HCT116 (cell line): ENCODE results near the gene FOXO6. TPM values are rescaled to one million over a fixed set of nuclear protein-coding genes. Genes with fewer than 3 reads are reported as not detected.

Experiments
- ATAC-seq: fragments of 200-7000 bp; cut with Tn5 transposase; 2 replicates; pipeline ENCODE4 v1.9.1; 2020; ENCODE audit warnings: mild to moderate bottlenecking, moderate library complexity
- BruUV-seq: library from RNA; stranded (reverse); fragments of 400-500 nt; replicated peaks from 2 replicates; lab custom pipeline; 2021; lab: Mats Ljungman, UMichigan
- CTCF ChIA-PET: fragments of 300-600 bp; sonication (Branson Sonifier 250); formaldehyde crosslinking; loops from one replicate; lab custom pipeline; 2021; ENCODE audit warnings: antibody characterized with exemption; lab: Charles Lee
- POLR2A ChIA-PET: fragments of 300-600, 350-600 bp; sonication (Branson Sonifier 250); formaldehyde crosslinking; loops from one replicate; lab custom pipeline; 2021; ENCODE audit warnings: antibody characterized with exemption; lab: Charles Lee
- RAD21 ChIA-PET, 2 experiments: fragments of 300-600 bp; sonication (Branson Sonifier 250); formaldehyde crosslinking; loops; one replicate each; lab custom pipeline; 2023; ENCODE audit warnings: low total read pairs in 2 of 2; ENCODE audit not compliant: uncharacterized antibody in 2 of 2, unreplicated experiment in 2 of 2, low non-redundant PET in 1 of 2; lab: Charles Lee
- DNase-seq: peaks from one replicate; pipeline ENCODE4 v3.0.0-alpha.2; 2010; ENCODE audit warnings: low read depth, low spot score
- H2AFZ ChIP-seq: fragments of 200-600 bp; shearing (Covaris generic), sonication (generic); 2 replicates; pipeline ENCODE4 v1.6.1; 2017; ENCODE audit warnings: low read depth, mixed run types, mixed read lengths, antibody characterized with exemption, low read length; ENCODE audit not compliant: poor library complexity, severe bottlenecking
- H3K27ac ChIP-seq: 2 replicates; pipeline ENCODE4 v1.5.1; 2012; ENCODE audit warnings: low read depth, low read length
- H3K27me3 ChIP-seq: fragments of 200-600 bp; sonication (generic); 2 replicates; pipeline ENCODE4 v1.6.1; 2016; ENCODE audit warnings: mixed run types, low read length, mixed read lengths; ENCODE audit not compliant: insufficient read depth
- H3K36me3 ChIP-seq, 2 experiments: fragments of 200-500 bp in 1 of 2; fragments of 200-600 bp in 1 of 2; sonication (Bioruptor generic) in 1 of 2; sonication (generic) in 1 of 2; 2 replicates each; pipeline versions ENCODE4 v1.5.1 to v1.6.1; 2014 to 2016; ENCODE audit warnings: low read length in 2 of 2, inconsistent platforms in 1 of 2, mixed read lengths in 1 of 2, mixed run types in 1 of 2; ENCODE audit not compliant: insufficient read depth in 2 of 2, control insufficient read depth in 1 of 2
- H3K4me1 ChIP-seq, 2 experiments: fragments of 200-600 bp in 1 of 2; sonication (generic) in 1 of 2; 2 replicates each; pipeline versions ENCODE4 v1.5.1 to v1.6.1; 2012 to 2017; ENCODE audit warnings: low read length in 2 of 2, inconsistent platforms in 1 of 2, mild to moderate bottlenecking in 1 of 2, mixed read lengths in 1 of 2, mixed run types in 1 of 2, moderate library complexity in 1 of 2; ENCODE audit not compliant: insufficient read depth in 2 of 2, control insufficient read depth in 1 of 2
- H3K4me2 ChIP-seq: fragments of 200-600 bp; sonication (generic); 2 replicates; pipeline ENCODE4 v1.6.1; 2017; ENCODE audit warnings: mixed run types, low read length, mixed read lengths
- H3K4me3 ChIP-seq, 2 experiments: fragments of 200-600 bp in 1 of 2; sonication (generic) in 1 of 2; replicated peaks in 1 of 2; 2 replicates each; pipeline ENCODE4 v1.5.1; 2011 to 2016; ENCODE audit warnings: low read length in 2 of 2, control low read depth in 1 of 2, low read depth in 1 of 2, mild to moderate bottlenecking in 1 of 2, mixed read lengths in 1 of 2, mixed run types in 1 of 2
- H3K79me2 ChIP-seq: fragments of 200-600 bp; sonication (generic); 2 replicates; pipeline ENCODE4 v1.6.1; 2017; ENCODE audit warnings: mild to moderate bottlenecking, mixed run types, low read length, moderate library complexity, mixed read lengths; ENCODE audit not compliant: insufficient read depth
- H3K9ac ChIP-seq: fragments of 200-600 bp; sonication (generic); 2 replicates; pipeline ENCODE4 v1.6.1; 2016; ENCODE audit warnings: low read length, mixed read lengths
- H3K9me2 ChIP-seq: fragments of 200-600 bp; sonication (generic), shearing (Covaris generic); 2 replicates; pipeline ENCODE4 v1.6.1; 2017; ENCODE audit warnings: mixed run types, mild to moderate bottlenecking, moderate library complexity; ENCODE audit not compliant: insufficient read depth
- H3K9me3 ChIP-seq, 2 experiments: fragments of 200-500 bp in 1 of 2; fragments of 200-600 bp in 1 of 2; sonication (Bioruptor generic) in 1 of 2; sonication (generic) in 1 of 2; 2 replicates each; pipeline ENCODE4 v1.6.1; 2014 to 2017; ENCODE audit warnings: low read length in 2 of 2, mixed read lengths in 2 of 2, inconsistent platforms in 1 of 2, low read depth in 1 of 2, mild to moderate bottlenecking in 1 of 2, mixed run types in 1 of 2, moderate library complexity in 1 of 2; ENCODE audit not compliant: control insufficient read depth in 1 of 2, insufficient read depth in 1 of 2
- H4K20me1 ChIP-seq: fragments of 200-600 bp; sonication (generic), shearing (Covaris generic); 2 replicates; pipeline ENCODE4 v1.6.1; 2017; ENCODE audit warnings: mixed run types, mild to moderate bottlenecking, moderate library complexity; ENCODE audit not compliant: insufficient read depth
- EGR1 ChIP-seq: IDR thresholded peaks from 2 replicates; pipeline ENCODE4 v1.6.1; 2012; ENCODE audit warnings: low read depth
- EZH2phosphoT487 ChIP-seq: fragments of 200-600 bp; IDR thresholded peaks from 2 replicates; pipeline ENCODE4 v1.6.1; 2018; ENCODE audit warnings: antibody characterized with exemption, borderline replicate concordance
- FOSL1 ChIP-seq: IDR thresholded peaks from 2 replicates; pipeline ENCODE4 v1.6.1; 2012; ENCODE audit warnings: low read depth
- POLR2A ChIP-seq: IDR thresholded peaks from 2 replicates; pipeline ENCODE4 v1.7.0; 2011; ENCODE audit warnings: borderline replicate concordance; ENCODE audit not compliant: insufficient read depth, insufficient read length; ENCODE audit errors: extremely low read depth
- POLR2AphosphoS5 ChIP-seq: IDR thresholded peaks from 2 replicates; pipeline ENCODE4 v1.6.1; 2011; ENCODE audit warnings: mild to moderate bottlenecking, low read depth, low read length, moderate library complexity
- ZFX ChIP-seq: fragments of 450-650 bp; IDR thresholded peaks from 2 replicates; pipeline ENCODE4 v1.6.1; 2017
- intact Hi-C: fragments of 100-400 bp; cut with micrococcal nuclease; formaldehyde crosslinking; loops from 2 replicates; pipeline ENCODE4 v1.10.0; 2022
- total RNA-seq: library from RNA; stranded (reverse); gene quantifications from one replicate; pipeline ENCODE4 v1.2.1, GENCODE V29; 2021; ENCODE audit not compliant: unreplicated experiment
- TF ChIP-seq, protein P1 (sequence below), 3 experiments: fragments of 200-600 bp in 1 of 3; sonication (generic) in 1 of 3; IDR thresholded peaks in 2 of 3; conservative IDR thresholded peaks in 1 of 3; 2 replicates each; pipeline ENCODE4 v1.5.1; 2012 to 2017; ENCODE audit warnings: low read depth in 2 of 3, low read length in 2 of 3, antibody characterized with exemption in 1 of 3, borderline replicate concordance in 1 of 3, control low read depth in 1 of 3, mild to moderate bottlenecking in 1 of 3, mixed read lengths in 1 of 3, mixed run types in 1 of 3, moderate library complexity in 1 of 3; ENCODE audit not compliant: insufficient read depth in 1 of 3

The FOXO6 gene
- total RNA-seq, 1 experiment from 2014 or later, result 7.0 TPM

DNA sequence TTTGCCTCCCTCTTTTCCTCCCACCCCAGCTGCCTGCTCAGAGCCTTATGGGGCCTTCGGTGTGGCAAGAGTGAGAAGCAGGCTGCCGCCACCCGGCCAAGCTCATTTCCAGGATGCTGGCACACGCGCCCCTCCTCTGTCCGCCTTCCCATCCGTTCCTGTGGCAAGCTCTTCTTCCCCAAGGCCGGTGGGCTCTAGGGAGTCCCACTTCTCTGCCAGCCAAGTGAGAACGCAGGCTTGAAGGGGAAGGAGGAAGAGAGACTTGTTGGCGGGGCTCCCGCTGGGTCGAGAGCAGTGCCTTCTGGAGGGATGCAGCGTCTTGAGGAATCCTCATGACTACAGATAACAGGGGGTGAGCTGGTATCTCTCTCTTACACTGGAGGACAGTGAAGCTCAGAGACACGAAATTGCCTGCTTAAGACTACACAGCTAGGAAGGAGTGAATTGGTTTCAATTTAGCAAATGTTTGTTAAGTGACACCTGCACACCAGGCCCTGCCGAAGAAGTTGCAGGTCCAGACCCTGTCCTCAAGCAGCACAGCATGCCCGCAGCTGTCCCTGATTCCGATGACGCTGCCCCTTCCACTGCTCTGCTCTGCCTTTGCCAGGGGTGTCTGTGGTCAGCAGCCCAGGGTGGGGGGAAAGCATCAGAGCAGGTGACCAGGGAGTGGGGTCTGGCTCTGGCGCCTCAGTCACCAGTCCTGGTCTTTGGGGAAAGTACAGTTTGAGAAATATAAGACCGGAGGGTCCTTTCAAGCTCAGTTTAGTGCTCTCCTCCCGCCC, 40.1 kb upstream of the FOXO6 start:
- ChIA-PET CTCF (interaction anchor here (0.6 to 3.7 kb wide), 3 partner anchors 10 to 1445 kb away, joined by 3 to 53 read pairs (median 3); no protein-coding TSS in a partner anchor), RAD21 (no interaction called here), POLR2A (no interaction called here)
- Histone ChIP-seq H3K4me2 (no peak overlapping the region), H3K36me3 (no peaks in the 10 kb centered on the region), H3K79me2 (no peaks in the 10 kb centered on the region), H3K9ac (no peak overlapping the region), H2AFZ (no peak overlapping the region), H3K27me3 (no peaks in the 10 kb centered on the region), H3K4me3 (no peak overlapping the region), H3K4me1 (peaks cover 0 to 14% of the 10 kb centered on the region in 2 experiments; a peak in 2 of 4 replicates), H3K9me2 (no peaks in the 10 kb centered on the region), H3K9me3 (no peaks in the 10 kb centered on the region), H4K20me1 (no peaks in the 10 kb centered on the region), H3K27ac (no peak overlapping the region)
- TF ChIP-seq EZH2phosphoT487 (no peak), EGR1 (no peak), POLR2AphosphoS5 (no peak), FOSL1 (no peak), POLR2A (no peak), ZFX (no peak)
- TF ChIP-seq, protein P1, sequence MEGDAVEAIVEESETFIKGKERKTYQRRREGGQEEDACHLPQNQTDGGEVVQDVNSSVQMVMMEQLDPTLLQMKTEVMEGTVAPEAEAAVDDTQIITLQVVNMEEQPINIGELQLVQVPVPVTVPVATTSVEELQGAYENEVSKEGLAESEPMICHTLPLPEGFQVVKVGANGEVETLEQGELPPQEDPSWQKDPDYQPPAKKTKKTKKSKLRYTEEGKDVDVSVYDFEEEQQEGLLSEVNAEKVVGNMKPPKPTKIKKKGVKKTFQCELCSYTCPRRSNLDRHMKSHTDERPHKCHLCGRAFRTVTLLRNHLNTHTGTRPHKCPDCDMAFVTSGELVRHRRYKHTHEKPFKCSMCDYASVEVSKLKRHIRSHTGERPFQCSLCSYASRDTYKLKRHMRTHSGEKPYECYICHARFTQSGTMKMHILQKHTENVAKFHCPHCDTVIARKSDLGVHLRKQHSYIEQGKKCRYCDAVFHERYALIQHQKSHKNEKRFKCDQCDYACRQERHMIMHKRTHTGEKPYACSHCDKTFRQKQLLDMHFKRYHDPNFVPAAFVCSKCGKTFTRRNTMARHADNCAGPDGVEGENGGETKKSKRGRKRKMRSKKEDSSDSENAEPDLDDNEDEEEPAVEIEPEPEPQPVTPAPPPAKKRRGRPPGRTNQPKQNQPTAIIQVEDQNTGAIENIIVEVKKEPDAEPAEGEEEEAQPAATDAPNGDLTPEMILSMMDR (IDR thresholded peaks at IDR 0.05 in 2 of 3, conservative IDR thresholded peaks at IDR 0.05 in 1 of 3; ENCODE audit: borderline replicate concordance in 1 of 3, insufficient read depth in 1 of 3, low read depth in 2 of 3, low read length in 2 of 3), result no peak
- DNase-seq (no peak), ATAC-seq (no peak)
- intact Hi-C loops, result no loop called here
- BruUV-seq, result no TSS peak
